ENCODE data around the gene TNFAIP1.

DNA sequence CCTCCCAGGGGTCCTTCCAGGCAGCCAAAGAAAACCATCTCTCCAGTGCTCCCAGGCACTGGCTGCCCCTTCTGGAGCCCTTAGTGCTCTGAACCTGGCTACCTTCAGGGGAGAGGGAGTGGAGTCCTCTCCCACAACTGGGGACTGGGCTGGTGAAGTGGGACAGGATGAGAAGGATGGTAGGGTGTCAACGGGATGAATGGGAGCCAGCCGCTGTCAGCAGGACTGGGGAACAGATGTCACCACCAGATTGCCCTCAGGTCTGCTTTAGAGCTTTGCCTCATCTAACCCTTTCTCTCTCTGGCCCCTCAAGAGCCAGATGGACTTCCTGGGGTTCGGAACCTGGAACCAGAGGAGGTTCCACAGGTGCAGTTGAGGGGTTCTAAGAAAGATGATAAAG is 29.9 kb downstream of the TNFAIP1 start:
- TF ChIP-seq, protein P1, sequence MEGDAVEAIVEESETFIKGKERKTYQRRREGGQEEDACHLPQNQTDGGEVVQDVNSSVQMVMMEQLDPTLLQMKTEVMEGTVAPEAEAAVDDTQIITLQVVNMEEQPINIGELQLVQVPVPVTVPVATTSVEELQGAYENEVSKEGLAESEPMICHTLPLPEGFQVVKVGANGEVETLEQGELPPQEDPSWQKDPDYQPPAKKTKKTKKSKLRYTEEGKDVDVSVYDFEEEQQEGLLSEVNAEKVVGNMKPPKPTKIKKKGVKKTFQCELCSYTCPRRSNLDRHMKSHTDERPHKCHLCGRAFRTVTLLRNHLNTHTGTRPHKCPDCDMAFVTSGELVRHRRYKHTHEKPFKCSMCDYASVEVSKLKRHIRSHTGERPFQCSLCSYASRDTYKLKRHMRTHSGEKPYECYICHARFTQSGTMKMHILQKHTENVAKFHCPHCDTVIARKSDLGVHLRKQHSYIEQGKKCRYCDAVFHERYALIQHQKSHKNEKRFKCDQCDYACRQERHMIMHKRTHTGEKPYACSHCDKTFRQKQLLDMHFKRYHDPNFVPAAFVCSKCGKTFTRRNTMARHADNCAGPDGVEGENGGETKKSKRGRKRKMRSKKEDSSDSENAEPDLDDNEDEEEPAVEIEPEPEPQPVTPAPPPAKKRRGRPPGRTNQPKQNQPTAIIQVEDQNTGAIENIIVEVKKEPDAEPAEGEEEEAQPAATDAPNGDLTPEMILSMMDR (IDR thresholded peaks at IDR 0.05 in 4 of 5, conservative IDR thresholded peaks at IDR 0.05 in 1 of 5) = no peak
- TF ChIP-seq POLR2A (IDR thresholded peaks at IDR 0.05) = no peak
